ENCODE data around the gene ACBD4. TPM values are rescaled to one million over a fixed set of nuclear protein-coding genes. Genes with fewer than 3 reads are reported as not detected.

Gene ACBD4
- total and polyA plus RNA-seq, 2 experiments from 2014 or later, result 8.2 to 13.7 TPM

- H3K4me1 ChIP-seq (ENCODE audit: insufficient read depth), result peaks cover 16% of the 10 kb centered on the region
Measured at GRCh38 chr17:45106582-45106981, 28.9 kb upstream of the ACBD4 start.

GRCh38 chr17:45107293-45108010, 28.0 kb upstream of the ACBD4 start:
- 85% methylated on average over 13 of the region's 13 CpGs for WGBS (ENCODE audit: low lambda C conversion rate, missing lambda C conversion rate)
- no peaks in the 10 kb centered on the region for H3K27me3 ChIP-seq
- no peak overlapping the region for H3K4me2 ChIP-seq
- no peaks in the 10 kb centered on the region for H3K79me2 ChIP-seq
- H3K36me3 ChIP-seq (replicated peaks; ENCODE audit: insufficient read depth, low read depth), result peaks cover 4% of the 10 kb centered on the region
- H3K4me1 ChIP-seq (ENCODE audit: insufficient read depth), result peaks cover 8% of the 10 kb centered on the region
- no peak overlapping the region for H2AFZ ChIP-seq
- H3K4me3 ChIP-seq, result no peak overlapping the region
- no peaks in the 10 kb centered on the region for H3K9me2 ChIP-seq (replicated peaks; ENCODE audit: insufficient read depth)
- DNase-seq (ENCODE audit: low spot score), result no peak
- no peak overlapping the region for H3K27ac ChIP-seq
- no peaks in the 10 kb centered on the region for H3K9me3 ChIP-seq (ENCODE audit: low read depth)
- no peak for TF ChIP-seq EZH2phosphoT487 (IDR thresholded peaks at IDR 0.05; ENCODE audit: low read depth, severe bottlenecking, unreplicated experiment)
- TF ChIP-seq CTCF (IDR thresholded peaks at IDR 0.05; ENCODE audit: poor library complexity), result no peak
- no peak for TF ChIP-seq EZH2 (IDR thresholded peaks at IDR 0.05; ENCODE audit: borderline replicate concordance)
- H4K20me1 ChIP-seq (ENCODE audit: insufficient read depth, poor library complexity, severe bottlenecking), result peaks cover 4% of the 10 kb centered on the region

More at GRCh38 chr17:45106582-45106981, 28.9 kb upstream of the ACBD4 start:
- Histone ChIP-seq H3K4me2 (no peak overlapping the region), H3K36me3 (replicated peaks; ENCODE audit: insufficient read depth, low read depth) (peaks cover 4% of the 10 kb centered on the region), H3K27me3 (no peaks in the 10 kb centered on the region), H3K4me3 (no peak overlapping the region), H3K9me3 (ENCODE audit: low read depth) (no peaks in the 10 kb centered on the region), H4K20me1 (ENCODE audit: insufficient read depth, poor library complexity, severe bottlenecking) (peaks cover 4% of the 10 kb centered on the region), H3K9me2 (replicated peaks; ENCODE audit: insufficient read depth) (no peaks in the 10 kb centered on the region), H3K27ac (no peak overlapping the region), H3K79me2 (no peaks in the 10 kb centered on the region), H2AFZ (no peak overlapping the region)
- 93% methylated on average over 5 of the region's 5 CpGs for WGBS (ENCODE audit: low lambda C conversion rate, missing lambda C conversion rate)
- TF ChIP-seq EZH2phosphoT487 (IDR thresholded peaks at IDR 0.05; ENCODE audit: low read depth, severe bottlenecking, unreplicated experiment) (no peak), CTCF (IDR thresholded peaks at IDR 0.05; ENCODE audit: poor library complexity) (no peak)
- DNase-seq (ENCODE audit: low spot score), result no peak

DNA sequence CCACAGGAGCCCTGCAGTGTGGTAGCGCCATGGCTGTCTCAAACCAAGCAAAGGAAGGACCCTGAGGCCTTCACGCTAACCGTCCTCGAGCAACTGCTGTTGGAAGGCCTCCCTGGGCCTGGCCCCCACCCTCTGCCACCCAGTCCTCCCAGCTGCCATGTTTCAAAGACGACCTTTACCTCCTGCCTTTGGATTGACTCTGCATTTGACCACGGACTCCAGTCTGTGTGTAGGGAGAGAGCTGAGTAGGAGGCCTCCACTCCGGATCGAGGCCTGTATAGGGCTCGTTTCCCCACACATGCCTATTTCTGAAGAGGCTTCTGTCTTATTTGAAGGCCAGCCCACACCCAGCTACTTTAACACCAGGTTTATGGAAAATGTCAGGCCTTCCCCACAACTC, 27.4 kb upstream of the ACBD4 start:
- Histone ChIP-seq H3K27ac (no peak overlapping the region), H3K27me3 (no peaks in the 10 kb centered on the region), H3K4me1 (ENCODE audit: insufficient read depth) (peaks cover 2% of the 10 kb centered on the region), H3K36me3 (replicated peaks; ENCODE audit: insufficient read depth, low read depth) (peaks cover 4% of the 10 kb centered on the region), H2AFZ (no peak overlapping the region), H3K9me3 (ENCODE audit: low read depth) (no peaks in the 10 kb centered on the region), H3K79me2 (no peaks in the 10 kb centered on the region), H4K20me1 (ENCODE audit: insufficient read depth, poor library complexity, severe bottlenecking) (peaks cover 4% of the 10 kb centered on the region), H3K4me2 (no peak overlapping the region), H3K9me2 (replicated peaks; ENCODE audit: insufficient read depth) (no peaks in the 10 kb centered on the region), H3K4me3 (no peak overlapping the region)
- DNase-seq (ENCODE audit: low spot score), result no peak
- TF ChIP-seq EZH2 (IDR thresholded peaks at IDR 0.05; ENCODE audit: borderline replicate concordance), result no peak
- no peak for TF ChIP-seq CTCF (IDR thresholded peaks at IDR 0.05; ENCODE audit: poor library complexity)
- no peak for TF ChIP-seq EZH2phosphoT487 (IDR thresholded peaks at IDR 0.05; ENCODE audit: low read depth, severe bottlenecking, unreplicated experiment)
- 92% methylated on average over 9 of the region's 9 CpGs for WGBS (ENCODE audit: low lambda C conversion rate, missing lambda C conversion rate)
